Liver (tissue), 9 donors: Measurements from ENCODE around the gene PCP2. TPM values are rescaled to one million over a fixed set of nuclear protein-coding genes. Genes with fewer than 3 reads are reported as not detected.

Experiments used
- DNase-seq: peaks from one replicate; pipeline ENCODE4 v3.0.0-alpha.2; 2017; ENCODE audit warnings: low spot score
- H3K27ac ChIP-seq, 2 donors: one replicate each; pipeline ENCODE4 v1.7.0; 2013; ENCODE audit warnings: inconsistent platforms in 2 of 2, low read length in 2 of 2, control low read depth in 1 of 2, low read depth in 1 of 2, mild to moderate bottlenecking in 1 of 2
- H3K27me3 ChIP-seq, 4 donors: one replicate each; pipeline versions ENCODE4 v1.6.1 to v1.7.0; 2013; ENCODE audit warnings: low read length in 3 of 4, inconsistent platforms in 1 of 4, mild to moderate bottlenecking in 1 of 4, moderate library complexity in 1 of 4; ENCODE audit not compliant: control insufficient read depth in 4 of 4, insufficient read depth in 4 of 4
- H3K36me3 ChIP-seq, 4 donors: one replicate each; pipeline versions ENCODE4 v1.6.1 to v1.7.0; 2013; ENCODE audit warnings: low read length in 3 of 4, mild to moderate bottlenecking in 3 of 4, low read depth in 1 of 4, moderate library complexity in 1 of 4; ENCODE audit not compliant: control insufficient read depth in 4 of 4, insufficient read depth in 3 of 4
- H3K4me1 ChIP-seq, 4 donors: one replicate each; pipeline versions ENCODE4 v1.6.1 to v1.7.0; 2013; ENCODE audit warnings: low read length in 3 of 4, mild to moderate bottlenecking in 3 of 4, moderate library complexity in 1 of 4; ENCODE audit not compliant: control insufficient read depth in 4 of 4, insufficient read depth in 4 of 4
- H3K4me3 ChIP-seq, 3 donors: one replicate each; pipeline versions ENCODE4 v1.6.1 to v1.7.0; 2013; ENCODE audit warnings: low read length in 3 of 3, control low read depth in 1 of 3, low read depth in 1 of 3, mild to moderate bottlenecking in 1 of 3
- H3K9ac ChIP-seq, 2 donors: one replicate each; pipeline ENCODE4 v1.7.0; 2013; ENCODE audit warnings: low read length in 2 of 2, mild to moderate bottlenecking in 2 of 2, moderate library complexity in 2 of 2, control low read depth in 1 of 2, low read depth in 1 of 2
- H3K9me3 ChIP-seq, 4 donors: one replicate each; pipeline versions ENCODE4 v1.6.1 to v1.7.0; 2013; ENCODE audit warnings: low read length in 3 of 4; ENCODE audit not compliant: control insufficient read depth in 4 of 4
- EGR1 ChIP-seq, 2 donors: IDR thresholded peaks; 2 replicates each; pipeline ENCODE4 v1.6.1; 2016 to 2018; ENCODE audit warnings: antibody characterized with exemption in 2 of 2, low read depth in 2 of 2
- FOXA1 ChIP-seq: IDR thresholded peaks from 2 replicates; pipeline ENCODE4 v1.6.1; 2016; ENCODE audit warnings: antibody characterized with exemption
- FOXA2 ChIP-seq: IDR thresholded peaks from 2 replicates; pipeline ENCODE4 v1.6.1; 2016; ENCODE audit warnings: antibody characterized with exemption
- GABPA ChIP-seq, 2 donors: IDR thresholded peaks in 1 of 2; conservative IDR thresholded peaks in 1 of 2; 2 replicates each; pipeline ENCODE4 v1.6.1; 2016; ENCODE audit warnings: antibody characterized with exemption in 2 of 2, mild to moderate bottlenecking in 1 of 2, moderate library complexity in 1 of 2
- HNF4A ChIP-seq, 2 donors: conservative IDR thresholded peaks; 2 replicates each; pipeline ENCODE4 v1.6.1; 2016; ENCODE audit warnings: antibody characterized with exemption in 2 of 2, mild to moderate bottlenecking in 2 of 2
- HNF4G ChIP-seq: IDR thresholded peaks from 2 replicates; pipeline ENCODE4 v1.6.1; 2016; ENCODE audit warnings: antibody characterized with exemption
- JUND ChIP-seq, 2 donors: IDR thresholded peaks; 2 replicates each; pipeline ENCODE4 v1.6.1; 2016; ENCODE audit warnings: antibody characterized with exemption in 2 of 2
- NR2F2 ChIP-seq: IDR thresholded peaks from 2 replicates; pipeline ENCODE4 v1.6.1; 2016; ENCODE audit warnings: antibody characterized with exemption
- RAD21 ChIP-seq, 2 donors: IDR thresholded peaks; 2 replicates each; pipeline ENCODE4 v1.6.1; 2016; ENCODE audit warnings: antibody characterized with exemption in 2 of 2, mild to moderate bottlenecking in 2 of 2
- RXRA ChIP-seq, 2 donors: IDR thresholded peaks; 2 replicates each; pipeline ENCODE4 v1.6.1; 2017 to 2018; ENCODE audit warnings: antibody characterized with exemption in 2 of 2, mild to moderate bottlenecking in 1 of 2
- SP1 ChIP-seq: IDR thresholded peaks from 2 replicates; pipeline ENCODE4 v1.6.1; 2018; ENCODE audit warnings: antibody characterized with exemption, mild to moderate bottlenecking
- TAF1 ChIP-seq: conservative IDR thresholded peaks from 2 replicates; pipeline ENCODE4 v1.6.1; 2016; ENCODE audit warnings: antibody characterized with exemption, mild to moderate bottlenecking
- YY1 ChIP-seq: IDR thresholded peaks from 2 replicates; pipeline ENCODE4 v1.6.1; 2016; ENCODE audit warnings: antibody characterized with exemption, mild to moderate bottlenecking
- WGBS: extraction: QIAGEN DNeasy Blood & Tissue Kit; methylation state at CpG from one replicate; pipeline ENCODE4 v1.1.7; 2013; 5-methylcytosine and 5-hydroxymethylcytosine counted together
- polyA plus RNA-seq, 2 donors: library from polyadenylated mRNA; stranded (reverse) in 1 of 2; unstranded in 1 of 2; fragments of 200-250 nt in 1 of 2; fragments of >200 nt in 1 of 2; fragmentation: Nextera tagmentation in 1 of 2; extraction: Ambion mirVana in 1 of 2; gene quantifications; one replicate each; pipeline versions ENCODE4 v1.2.1 to v1.2.3, GENCODE V29; 2013 to 2015
- total RNA-seq, 2 donors: library from RNA; depleted of rRNA; stranded (reverse); fragments of >200 nt; gene quantifications; one replicate each; pipeline ENCODE4 v1.2.3, GENCODE V29; 2014
- TF ChIP-seq, protein P1 (sequence below): IDR thresholded peaks from 2 replicates; pipeline ENCODE4 v1.6.1; 2016; ENCODE audit warnings: antibody characterized with exemption
- TF ChIP-seq, protein P2 (sequence below): fragments of 150-350 bp; IDR thresholded peaks from 2 replicates; pipeline ENCODE4 v1.5.1; 2017; ENCODE audit warnings: improper control_type of control experiment, low read depth, low read length; ENCODE audit not compliant: missing input control
- TF ChIP-seq, protein P3 (sequence below): IDR thresholded peaks from 2 replicates; pipeline ENCODE4 v1.6.1; 2016; ENCODE audit warnings: antibody characterized with exemption
- donor health status: healthy.
- donor health status: healthy.
- donor health status: healthy.
- donor health status: healthy.
- donor health status: healthy.

The PCP2 gene
- total and polyA plus RNA-seq, 4 donors, result 0.08 to 0.25 TPM; not detected in 2

DNA sequence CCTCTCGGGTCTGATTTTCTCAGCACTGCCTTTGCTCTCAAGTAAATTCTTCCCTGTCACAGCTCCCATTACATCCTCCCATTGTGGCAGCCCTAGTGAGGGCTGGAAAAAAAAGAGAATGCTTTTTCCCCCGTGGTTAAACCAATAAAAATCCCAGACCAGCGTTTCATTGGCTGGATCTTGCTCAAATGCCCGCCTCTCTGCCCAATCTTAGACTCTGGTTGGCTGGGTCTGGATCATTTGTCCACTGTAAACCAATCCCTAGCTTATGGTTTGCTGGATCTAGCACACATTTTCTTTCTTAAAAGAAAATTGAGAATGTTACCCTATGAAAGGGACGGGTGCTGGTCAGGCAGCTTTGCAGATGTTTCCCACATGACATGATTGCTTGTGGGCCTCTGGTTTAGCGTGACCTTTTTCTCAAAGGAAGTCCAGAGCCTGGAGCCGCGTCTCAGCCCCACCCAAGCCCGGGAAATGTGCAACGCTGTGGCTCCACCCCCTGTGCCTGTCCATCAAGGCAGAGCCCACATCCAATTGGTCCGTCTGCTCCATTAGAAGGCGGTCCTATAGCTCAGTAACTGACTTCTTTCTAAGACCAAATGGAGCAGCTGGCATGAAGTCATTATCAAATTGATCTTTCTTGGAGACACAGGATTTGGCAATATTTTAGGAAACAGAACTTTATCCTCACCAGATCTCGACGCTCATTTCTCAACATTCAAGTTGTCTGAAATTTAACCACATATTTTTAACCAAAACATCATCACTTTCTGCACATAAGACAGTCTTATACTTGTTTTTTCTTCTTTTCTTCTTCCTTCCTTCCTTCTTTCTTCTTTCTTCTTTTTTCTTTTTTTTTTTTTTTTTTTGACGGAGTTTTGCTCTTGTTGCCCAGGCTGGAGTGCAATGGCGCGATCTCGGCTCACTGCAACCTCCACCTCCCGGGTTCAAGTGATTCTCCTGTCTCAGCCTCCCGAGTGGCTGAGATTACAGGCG, 40.8 kb upstream of the PCP2 start:
- 53% methylated on average over 21 of the region's 21 CpGs for WGBS
- no peaks in the 10 kb centered on the region for H3K9me3 ChIP-seq
- H3K4me1 ChIP-seq, result peaks cover 0 to 6% (median 3%) of the 10 kb centered on the region in 4 donors
- no peak overlapping the region for H3K9ac ChIP-seq
- TF ChIP-seq HNF4A (conservative IDR thresholded peaks at IDR 0.05) (peak in 1 of 2 donors; percentile 4), FOXA1 (no peak)
- H3K27me3 ChIP-seq, result peaks cover 0 to 4% (median 0%) of the 10 kb centered on the region in 4 donors
- H3K4me3 ChIP-seq, result no peak overlapping the region
- no peak overlapping the region for H3K27ac ChIP-seq
- peak; percentile 65 for DNase-seq
- no peaks in the 10 kb centered on the region for H3K36me3 ChIP-seq

GRCh38 chr19:7672522-7672921, 39.0 kb upstream of the PCP2 start:
- peaks cover 0 to 4% (median 3%) of the 10 kb centered on the region in 4 donors for H3K4me1 ChIP-seq
- no peaks in the 10 kb centered on the region for H3K36me3 ChIP-seq
- no peak overlapping the region for H3K27ac ChIP-seq
- no peak overlapping the region for H3K9ac ChIP-seq
- DNase-seq, result no peak
- WGBS, result 48% methylated on average over 9 of the region's 9 CpGs
- TF ChIP-seq SP1 (no peak), EGR1 (IDR thresholded peaks at IDR 0.05; ENCODE audit: low read depth in 2 of 2) (no peak), NR2F2 (no peak), HNF4G (no peak), FOXA2 (no peak), HNF4A (conservative IDR thresholded peaks at IDR 0.05) (no peak), YY1 (no peak), RXRA (IDR thresholded peaks at IDR 0.05) (no peak), GABPA (IDR thresholded peaks at IDR 0.05 in 1 of 2, conservative IDR thresholded peaks at IDR 0.05 in 1 of 2) (no peak), TAF1 (no peak), RAD21 (IDR thresholded peaks at IDR 0.05) (no peak), JUND (IDR thresholded peaks at IDR 0.05) (no peak)
- TF ChIP-seq, protein P1, sequence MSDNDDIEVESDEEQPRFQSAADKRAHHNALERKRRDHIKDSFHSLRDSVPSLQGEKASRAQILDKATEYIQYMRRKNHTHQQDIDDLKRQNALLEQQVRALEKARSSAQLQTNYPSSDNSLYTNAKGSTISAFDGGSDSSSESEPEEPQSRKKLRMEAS, result no peak
- TF ChIP-seq, protein P2, sequence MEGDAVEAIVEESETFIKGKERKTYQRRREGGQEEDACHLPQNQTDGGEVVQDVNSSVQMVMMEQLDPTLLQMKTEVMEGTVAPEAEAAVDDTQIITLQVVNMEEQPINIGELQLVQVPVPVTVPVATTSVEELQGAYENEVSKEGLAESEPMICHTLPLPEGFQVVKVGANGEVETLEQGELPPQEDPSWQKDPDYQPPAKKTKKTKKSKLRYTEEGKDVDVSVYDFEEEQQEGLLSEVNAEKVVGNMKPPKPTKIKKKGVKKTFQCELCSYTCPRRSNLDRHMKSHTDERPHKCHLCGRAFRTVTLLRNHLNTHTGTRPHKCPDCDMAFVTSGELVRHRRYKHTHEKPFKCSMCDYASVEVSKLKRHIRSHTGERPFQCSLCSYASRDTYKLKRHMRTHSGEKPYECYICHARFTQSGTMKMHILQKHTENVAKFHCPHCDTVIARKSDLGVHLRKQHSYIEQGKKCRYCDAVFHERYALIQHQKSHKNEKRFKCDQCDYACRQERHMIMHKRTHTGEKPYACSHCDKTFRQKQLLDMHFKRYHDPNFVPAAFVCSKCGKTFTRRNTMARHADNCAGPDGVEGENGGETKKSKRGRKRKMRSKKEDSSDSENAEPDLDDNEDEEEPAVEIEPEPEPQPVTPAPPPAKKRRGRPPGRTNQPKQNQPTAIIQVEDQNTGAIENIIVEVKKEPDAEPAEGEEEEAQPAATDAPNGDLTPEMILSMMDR, result no peak
- TF ChIP-seq, protein P3, sequence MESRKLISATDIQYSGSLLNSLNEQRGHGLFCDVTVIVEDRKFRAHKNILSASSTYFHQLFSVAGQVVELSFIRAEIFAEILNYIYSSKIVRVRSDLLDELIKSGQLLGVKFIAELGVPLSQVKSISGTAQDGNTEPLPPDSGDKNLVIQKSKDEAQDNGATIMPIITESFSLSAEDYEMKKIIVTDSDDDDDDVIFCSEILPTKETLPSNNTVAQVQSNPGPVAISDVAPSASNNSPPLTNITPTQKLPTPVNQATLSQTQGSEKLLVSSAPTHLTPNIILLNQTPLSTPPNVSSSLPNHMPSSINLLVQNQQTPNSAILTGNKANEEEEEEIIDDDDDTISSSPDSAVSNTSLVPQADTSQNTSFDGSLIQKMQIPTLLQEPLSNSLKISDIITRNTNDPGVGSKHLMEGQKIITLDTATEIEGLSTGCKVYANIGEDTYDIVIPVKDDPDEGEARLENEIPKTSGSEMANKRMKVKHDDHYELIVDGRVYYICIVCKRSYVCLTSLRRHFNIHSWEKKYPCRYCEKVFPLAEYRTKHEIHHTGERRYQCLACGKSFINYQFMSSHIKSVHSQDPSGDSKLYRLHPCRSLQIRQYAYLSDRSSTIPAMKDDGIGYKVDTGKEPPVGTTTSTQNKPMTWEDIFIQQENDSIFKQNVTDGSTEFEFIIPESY, result no peak
- no peaks in the 10 kb centered on the region for H3K9me3 ChIP-seq
- H3K4me3 ChIP-seq, result no peak overlapping the region
- H3K27me3 ChIP-seq, result peaks cover 0 to 4% (median 0%) of the 10 kb centered on the region in 4 donors
